PC-3 (cell line): ENCODE data around the gene LY86. TPM values are rescaled to one million over a fixed set of nuclear protein-coding genes. Genes with fewer than 3 reads are reported as not detected.

Experiments used
- ATAC-seq: fragments of 200-7000 bp; cut with Tn5 transposase; 2 replicates; pipeline ENCODE4 v1.9.1; 2020; ENCODE audit warnings: mild to moderate bottlenecking, moderate library complexity
- BruUV-seq: library from RNA; stranded (reverse); fragments of 400-500 nt; replicated peaks from 2 replicates; lab custom pipeline; 2021; lab: Mats Ljungman, UMichigan
- CTCF ChIA-PET: fragments of 300-600 bp; sonication (Branson Sonifier 250); formaldehyde crosslinking; loops from one replicate; lab custom pipeline; 2022; ENCODE audit warnings: antibody characterized with exemption; lab: Charles Lee
- POLR2A ChIA-PET: fragments of 300-600 bp; sonication (Branson Sonifier 250); formaldehyde crosslinking; loops from one replicate; lab custom pipeline; 2022; ENCODE audit warnings: antibody characterized with exemption; ENCODE audit not compliant: unreplicated experiment; lab: Charles Lee
- DNase-seq: peaks from one replicate; pipeline ENCODE4 v3.0.0-alpha.2; 2015
- H2AFZ ChIP-seq: fragments of 300-600 bp; sonication (generic); 2 replicates; pipeline ENCODE4 v1.6.0; 2016; ENCODE audit warnings: antibody characterized with exemption, low read length
- H3F3A ChIP-seq: fragments of 300-600 bp; sonication (generic); one replicate; pipeline ENCODE4 v1.6.0; 2017; ENCODE audit warnings: antibody characterized with exemption, low read length, control low read depth, mild to moderate bottlenecking; ENCODE audit not compliant: unreplicated experiment
- H3K27ac ChIP-seq: fragments of 300-600 bp; sonication (generic); 2 replicates; pipeline ENCODE4 v1.5.1; 2016; ENCODE audit warnings: mild to moderate bottlenecking, low read length
- H3K27me3 ChIP-seq: fragments of 300-600 bp; sonication (generic); 2 replicates; pipeline ENCODE4 v1.6.1; 2016; ENCODE audit warnings: low read length, mixed read lengths
- H3K36me3 ChIP-seq: fragments of 300-600 bp; sonication (generic); 2 replicates; pipeline ENCODE4 v1.6.1; 2016; ENCODE audit warnings: low read depth, mixed run types, low read length, mixed read lengths
- H3K4me1 ChIP-seq: fragments of 300-600 bp; sonication (generic); 2 replicates; pipeline ENCODE4 v1.5.1; 2016; ENCODE audit warnings: low read length; ENCODE audit not compliant: insufficient read depth
- H3K4me2 ChIP-seq: fragments of 300-600 bp; sonication (generic); 2 replicates; pipeline ENCODE4 v1.6.0; 2016; ENCODE audit warnings: low read length
- H3K4me3 ChIP-seq: fragments of 300-600 bp; sonication (generic); 2 replicates; pipeline ENCODE4 v1.5.1; 2016; ENCODE audit warnings: mild to moderate bottlenecking, low read length, mixed read lengths
- H3K79me2 ChIP-seq: fragments of 300-600 bp; sonication (generic); 2 replicates; pipeline ENCODE4 v1.6.1; 2017; ENCODE audit warnings: low read length, mixed read lengths
- H3K9ac ChIP-seq: fragments of 300-600 bp; sonication (generic); 2 replicates; pipeline ENCODE4 v1.6.0; 2016; ENCODE audit warnings: mild to moderate bottlenecking, low read length
- H3K9me2 ChIP-seq: fragments of 300-600 bp; sonication (generic); replicated peaks from 2 replicates; pipeline ENCODE4 v1.6.1; 2016; ENCODE audit warnings: mixed run types, low read length, mixed read lengths
- H3K9me3 ChIP-seq: fragments of 300-600 bp; sonication (generic); 2 replicates; pipeline ENCODE4 v1.6.1; 2016; ENCODE audit warnings: low read length, mixed read lengths
- H4K20me1 ChIP-seq: fragments of 300-600 bp; sonication (generic); 2 replicates; pipeline ENCODE4 v1.6.1; 2016; ENCODE audit warnings: low read length, mixed read lengths
- EZH2 ChIP-seq: fragments of 300-600 bp; sonication (generic); IDR thresholded peaks from one replicate; pipeline ENCODE4 v1.6.1; 2017; ENCODE audit warnings: antibody characterized with exemption, mild to moderate bottlenecking, low read length; ENCODE audit not compliant: unreplicated experiment
- EZH2phosphoT487 ChIP-seq: fragments of 300-600 bp; sonication (generic); IDR thresholded peaks from 2 replicates; pipeline ENCODE4 v1.6.1; 2018; ENCODE audit warnings: mild to moderate bottlenecking, antibody characterized with exemption, low read length, borderline replicate concordance
- intact Hi-C: fragments of 100-400 bp; cut with micrococcal nuclease; formaldehyde crosslinking; loops from 2 replicates; pipeline ENCODE4 v1.9.0; 2023
- total RNA-seq: library from RNA; depleted of rRNA; stranded (reverse); fragments of >200 nt; gene quantifications from 2 replicates; pipeline ENCODE4 v1.2.3, GENCODE V29; 2014
- TF ChIP-seq, protein P1 (sequence below): fragments of 300-600 bp; sonication (generic); conservative IDR thresholded peaks from 2 replicates; pipeline ENCODE4 v1.5.1; 2017; ENCODE audit warnings: antibody characterized with exemption, low read depth, mild to moderate bottlenecking, low read length

Gene LY86
- total RNA-seq, 1 experiment from 2014 or later, result not detected

DNA sequence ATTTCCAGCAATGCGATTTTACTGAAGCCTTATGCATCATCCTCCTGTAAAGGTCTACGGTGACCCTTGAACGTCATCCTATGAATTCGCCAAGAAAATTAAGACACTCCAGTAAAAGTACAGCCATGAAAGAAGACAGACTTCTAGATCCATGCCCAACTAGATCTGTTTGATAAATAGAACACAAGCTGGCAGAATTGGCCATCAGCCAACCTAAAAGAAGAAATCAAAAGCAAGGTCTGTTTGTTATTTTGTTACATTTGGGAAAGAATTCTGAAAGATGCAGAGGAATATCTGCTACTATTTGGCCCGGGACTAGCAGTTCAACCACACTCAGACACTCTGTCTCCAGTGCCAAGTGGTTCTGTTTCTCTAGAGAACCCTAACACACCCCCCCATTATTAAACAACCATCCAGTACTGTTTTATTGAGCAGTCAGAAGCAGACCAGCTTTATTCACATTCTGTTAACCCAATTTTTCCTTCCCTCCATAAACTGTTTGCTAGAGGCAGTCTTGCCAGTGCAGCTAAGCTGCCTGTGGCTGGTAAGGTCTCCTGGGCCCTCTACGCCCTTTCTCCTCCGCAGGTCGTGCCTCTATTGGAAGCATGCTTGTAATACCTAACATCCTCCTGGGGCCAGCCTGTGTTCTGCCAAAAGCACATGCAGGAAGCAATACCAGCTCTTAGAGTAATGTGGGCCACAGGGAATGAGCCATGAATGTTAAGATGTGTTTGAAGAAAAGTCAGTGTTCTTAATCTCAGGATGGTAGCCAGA lies 30.7 kb downstream of the LY86 start:
- H3K9me2 ChIP-seq, result no peaks in the 10 kb centered on the region
- H3K9ac ChIP-seq, result no peak overlapping the region
- peaks cover 76% of the 10 kb centered on the region for H3K27me3 ChIP-seq
- no peaks in the 10 kb centered on the region for H4K20me1 ChIP-seq
- H3F3A ChIP-seq, result no peaks in the 10 kb centered on the region
- no peak overlapping the region for H3K4me3 ChIP-seq
- ATAC-seq (no peak), DNase-seq (no peak)
- no peaks in the 10 kb centered on the region for H3K4me1 ChIP-seq
- CTCF ChIA-PET, result no interaction called here
- H3K4me2 ChIP-seq, result no peak overlapping the region
- POLR2A ChIA-PET, result no interaction called here
- no peaks in the 10 kb centered on the region for H3K79me2 ChIP-seq
- no peaks in the 10 kb centered on the region for H3K9me3 ChIP-seq
- no peaks in the 10 kb centered on the region for H3K36me3 ChIP-seq
- H2AFZ ChIP-seq, result no peak overlapping the region
- TF ChIP-seq EZH2phosphoT487 (no peak), EZH2 (no peak)
- TF ChIP-seq, protein P1, sequence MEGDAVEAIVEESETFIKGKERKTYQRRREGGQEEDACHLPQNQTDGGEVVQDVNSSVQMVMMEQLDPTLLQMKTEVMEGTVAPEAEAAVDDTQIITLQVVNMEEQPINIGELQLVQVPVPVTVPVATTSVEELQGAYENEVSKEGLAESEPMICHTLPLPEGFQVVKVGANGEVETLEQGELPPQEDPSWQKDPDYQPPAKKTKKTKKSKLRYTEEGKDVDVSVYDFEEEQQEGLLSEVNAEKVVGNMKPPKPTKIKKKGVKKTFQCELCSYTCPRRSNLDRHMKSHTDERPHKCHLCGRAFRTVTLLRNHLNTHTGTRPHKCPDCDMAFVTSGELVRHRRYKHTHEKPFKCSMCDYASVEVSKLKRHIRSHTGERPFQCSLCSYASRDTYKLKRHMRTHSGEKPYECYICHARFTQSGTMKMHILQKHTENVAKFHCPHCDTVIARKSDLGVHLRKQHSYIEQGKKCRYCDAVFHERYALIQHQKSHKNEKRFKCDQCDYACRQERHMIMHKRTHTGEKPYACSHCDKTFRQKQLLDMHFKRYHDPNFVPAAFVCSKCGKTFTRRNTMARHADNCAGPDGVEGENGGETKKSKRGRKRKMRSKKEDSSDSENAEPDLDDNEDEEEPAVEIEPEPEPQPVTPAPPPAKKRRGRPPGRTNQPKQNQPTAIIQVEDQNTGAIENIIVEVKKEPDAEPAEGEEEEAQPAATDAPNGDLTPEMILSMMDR, result no peak
- no TSS peak for BruUV-seq
- no peak overlapping the region for H3K27ac ChIP-seq
- intact Hi-C loops, result no loop called here

GRCh38 chr6:6620766-6621425 lies 32.4 kb downstream of the LY86 start:
- H3K9ac ChIP-seq, result no peak overlapping the region
- H3K9me3 ChIP-seq, result no peaks in the 10 kb centered on the region
- H3K4me3 ChIP-seq, result no peak overlapping the region
- ATAC-seq (no peak), DNase-seq (no peak)
- no peaks in the 10 kb centered on the region for H3K79me2 ChIP-seq
- H3K9me2 ChIP-seq, result no peaks in the 10 kb centered on the region
- no peak overlapping the region for H3K27ac ChIP-seq
- ChIA-PET POLR2A (no interaction called here), CTCF (no interaction called here)
- no TSS peak for BruUV-seq
- H3K4me2 ChIP-seq, result no peak overlapping the region
- peaks cover 81% of the 10 kb centered on the region for H3K27me3 ChIP-seq
- no peaks in the 10 kb centered on the region for H3K36me3 ChIP-seq
- H2AFZ ChIP-seq, result no peak overlapping the region
- H4K20me1 ChIP-seq, result no peaks in the 10 kb centered on the region
- intact Hi-C loops, result no loop called here
- H3K4me1 ChIP-seq, result no peaks in the 10 kb centered on the region
- no peaks in the 10 kb centered on the region for H3F3A ChIP-seq
- TF ChIP-seq EZH2 (no peak), EZH2phosphoT487 (no peak)
- TF ChIP-seq, protein P1, result no peak

DNA sequence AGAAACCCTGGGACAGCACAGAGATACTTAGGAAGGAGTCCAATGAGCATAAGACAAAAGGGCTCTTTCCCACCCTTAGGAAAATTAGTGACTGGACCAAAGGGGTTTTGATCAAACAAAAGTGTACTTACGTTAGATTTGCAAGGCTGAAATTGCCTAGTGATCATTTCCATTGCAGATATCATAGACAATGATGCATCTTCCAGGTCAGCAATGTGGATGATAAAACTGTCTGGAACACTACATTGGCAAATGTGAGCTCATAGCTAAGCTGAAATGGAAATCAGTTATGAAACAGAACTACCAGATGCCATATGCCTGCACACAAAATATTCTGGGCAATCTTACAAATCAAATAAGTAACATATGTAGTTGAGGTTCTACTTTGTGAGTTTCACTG lies 34.0 kb downstream of the LY86 start:
- H3K4me1 ChIP-seq, result no peaks in the 10 kb centered on the region
- DNase-seq, result no peak
- intact Hi-C loops, result no loop called here
- no peak overlapping the region for H3K4me3 ChIP-seq
- H3K27ac ChIP-seq, result no peak overlapping the region
- no peak for TF ChIP-seq EZH2
- TF ChIP-seq, protein P1, result no peak
- TF ChIP-seq EZH2phosphoT487, result no peak
- no peak overlapping the region for H3K4me2 ChIP-seq
- peaks cover 81% of the 10 kb centered on the region for H3K27me3 ChIP-seq
- CTCF ChIA-PET, result no interaction called here
- no peaks in the 10 kb centered on the region for H3K79me2 ChIP-seq
- H3K9ac ChIP-seq, result no peak overlapping the region
- H4K20me1 ChIP-seq, result no peaks in the 10 kb centered on the region
- no peak overlapping the region for H2AFZ ChIP-seq
- BruUV-seq, result no TSS peak
- no peaks in the 10 kb centered on the region for H3K36me3 ChIP-seq
- POLR2A ChIA-PET, result no interaction called here
- H3K9me2 ChIP-seq, result no peaks in the 10 kb centered on the region
- no peak for ATAC-seq
- H3F3A ChIP-seq, result no peaks in the 10 kb centered on the region
- no peaks in the 10 kb centered on the region for H3K9me3 ChIP-seq
